Measurements from ENCODE around the gene ZNF536. TPM values are rescaled to one million over a fixed set of nuclear protein-coding genes. Genes with fewer than 3 reads are reported as not detected.

Gene ZNF536
- total and polyA plus RNA-seq, 9 of the 15 experiments (the other 6 are each of a cell fraction or from before 2014, with no cell fraction given) = not detected

GRCh38 chr19:30338878-30339623, 33.1 kb upstream of the ZNF536 start:
- H3K4me2 ChIP-seq (ENCODE audit: insufficient read depth, low read length) = no peak overlapping the region
- H3K27ac ChIP-seq (ENCODE audit: extremely low read depth, low read depth, low read length) = no peak overlapping the region
- H3K27me3 ChIP-seq (ENCODE audit: control insufficient read depth in 2 of 2, insufficient read depth in 2 of 2, low read length in 2 of 2) = peaks cover 0 to 6% of the 10 kb centered on the region in 2 experiments; a peak in 2 of 5 replicates
- H3K4me3 ChIP-seq = no peak overlapping the region
- DNase-seq (ENCODE audit: extremely low read depth in 1 of 4, low spot score in 3 of 4) = no peak
- peaks cover 2% of the 10 kb centered on the region for H3K9me1 ChIP-seq (ENCODE audit: control insufficient read depth, insufficient read depth, low read length)
- H3K9ac ChIP-seq (ENCODE audit: insufficient read depth in 1 of 2, low read depth in 2 of 2, low read length in 2 of 2) = no peak overlapping the region
- H3K4me1 ChIP-seq (replicated peaks in 1 of 2; ENCODE audit: control insufficient read depth in 2 of 2, insufficient read depth in 2 of 2, low read length in 2 of 2) = no peaks in the 10 kb centered on the region
- ChIA-PET CTCF (ENCODE audit: low intra/inter-chr PET ratio) (no interaction called here), POLR2A (no interaction called here)
- no TSS peak for BruUV-seq (replicated peaks)
- no peak for FAIRE-seq
- no peaks in the 10 kb centered on the region for H3K36me3 ChIP-seq (ENCODE audit: control insufficient read depth, insufficient read depth, low read length)
- 2% methylated on average over 9 of the region's 12 CpGs for WGBS (ENCODE audit: insufficient coverage, low coverage, missing lambda C conversion rate)
- in situ Hi-C loops (cut with MboI) = no loop called here
- intact Hi-C loops (cut with micrococcal nuclease) = no loop called here
- no peak for ATAC-seq
- H4K20me1 ChIP-seq (replicated peaks; ENCODE audit: control insufficient read depth, insufficient read depth, low read length) = peaks cover 4% of the 10 kb centered on the region; the same call in 1 of the 2 replicates
- no peaks in the 10 kb centered on the region for H3K79me2 ChIP-seq (ENCODE audit: control insufficient read depth, insufficient read depth, low read length)
- H3K9me3 ChIP-seq (replicated peaks; ENCODE audit: control insufficient read depth, insufficient read depth, low read depth, low read length) = no peaks in the 10 kb centered on the region
- H2AFZ ChIP-seq (ENCODE audit: low read depth, low read length) = no peak overlapping the region
- TF ChIP-seq ATF2 (CRISPR knock-in tag; IDR thresholded peaks at IDR 0.05) (no peak), SRSF9 (IDR thresholded peaks at IDR 0.05; ENCODE audit: borderline replicate concordance, low read depth, low read length) (no peak), SIN3A (IDR thresholded peaks at IDR 0.05; ENCODE audit: borderline replicate concordance in 2 of 2, control insufficient read depth in 1 of 2, low read depth in 2 of 2, low read length in 2 of 2) (no peak), LARP7 (IDR thresholded peaks at IDR 0.05) (no peak), NCOA1 (IDR thresholded peaks at IDR 0.05; ENCODE audit: low read depth) (no peak), KLF13 (tag; IDR thresholded peaks at IDR 0.05; ENCODE audit: borderline replicate concordance, low read depth) (no peak), RB1 (IDR thresholded peaks at IDR 0.05; ENCODE audit: low read depth) (no peak), ZNF146 (CRISPR knock-in tag; IDR thresholded peaks at IDR 0.05; ENCODE audit: unreplicated experiment) (no peak), SFPQ (IDR thresholded peaks at IDR 0.05; ENCODE audit: low read depth, low read length) (no peak)
